COLO668 (cell line): Measurements from ENCODE around the gene ACAP2.

ENCODE experiments used
- DNase-seq: peaks from one replicate; lab custom pipeline; 2025; ENCODE audit not compliant: unreplicated experiment; lab: John Stamatoyannopoulos, UW

ACAP2 gene

DNA sequence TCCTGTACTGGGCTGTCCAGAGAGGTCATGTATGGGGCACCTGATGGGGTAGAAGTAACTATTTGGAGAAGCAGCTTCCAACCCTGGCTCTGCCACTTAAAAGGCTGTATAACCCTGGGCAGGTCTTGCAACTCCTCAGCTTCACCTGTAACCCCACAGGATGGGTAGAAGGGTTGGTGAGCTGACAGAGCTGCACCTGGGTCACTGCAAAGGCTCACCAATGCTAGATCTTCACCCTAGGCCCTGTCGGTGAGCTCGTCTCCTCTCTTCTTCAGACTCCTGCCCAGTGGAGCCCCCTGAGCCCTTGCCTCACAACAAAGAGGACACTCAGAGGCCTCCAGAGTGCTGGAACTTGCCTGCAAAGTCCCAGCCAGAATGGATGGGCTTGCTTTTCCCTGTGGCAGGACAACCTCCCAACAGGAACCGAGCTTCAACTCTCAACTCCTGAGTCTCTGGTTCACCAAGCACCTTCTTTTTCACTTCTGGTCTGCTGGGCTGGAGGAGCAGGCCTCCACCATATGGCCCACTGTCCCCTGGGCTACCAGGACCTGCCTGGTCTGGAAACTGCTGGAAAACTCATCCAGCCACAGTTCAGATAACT lies 217.7 kb downstream of the ACAP2 start:
- no peak for DNase-seq
